K562 (cell line): ENCODE data around the gene MEX3A. TPM values are rescaled to one million over a fixed set of nuclear protein-coding genes. Genes with fewer than 3 reads are reported as not detected.

Experiments
- ATAC-seq: fragments of 200-7000 bp; cut with Tn5 transposase; 3 replicates; pipeline ENCODE4 v1.9.1; 2020; ENCODE audit warnings: moderate library complexity
- BruUV-seq: library from RNA; stranded (reverse); fragments of 400-500 nt; replicated peaks from 2 replicates; lab custom pipeline; 2021; lab: Mats Ljungman, UMichigan
- CTCF ChIA-PET: fragments of 300-600 bp; formaldehyde crosslinking; extraction: SDS; loops from one replicate; lab custom pipeline; 2021; ENCODE audit warnings: low intra/inter-chr PET ratio; lab: Yijun Ruan, JAX
- POLR2A ChIA-PET: fragments of 300-600, 350-650 bp; sonication (Branson Sonifier 250); formaldehyde crosslinking; extraction: SDS; loops from one replicate; lab custom pipeline; 2021; ENCODE audit warnings: antibody characterized with exemption, inconsistent platforms; lab: Yijun Ruan, JAX
- DNase-seq, 4 experiments: peaks; one replicate each; pipeline versions ENCODE4 v3.0.0 to v3.0.0-alpha.2; 2011 to 2018; ENCODE audit warnings: low spot score in 3 of 4, mixed read lengths in 3 of 4; ENCODE audit errors: extremely low read depth in 1 of 4
- FAIRE-seq: peaks from 2 replicates; lab custom pipeline; 2011; peaks lifted over from hg19 to GRCh38; lab: Jason Lieb, UNC
- H2AFZ ChIP-seq: 2 replicates; pipeline ENCODE4 v1.6.0; 2011; ENCODE audit warnings: low read depth, low read length, control low read depth, inconsistent platforms
- H3K27ac ChIP-seq: fragments of 200-600 bp; 3 replicates; pipeline ENCODE4 v1.8.0; 2011; ENCODE audit warnings: low read depth, mild to moderate bottlenecking, control low read depth, inconsistent platforms, low read length, moderate library complexity, mixed read lengths; ENCODE audit errors: extremely low read depth
- H3K27me3 ChIP-seq, 2 experiments: fragments of 300-600 bp in 1 of 2; 2 replicates in 1 of 2; 3 replicates in 1 of 2; pipeline versions ENCODE4 v1.6.0 to v1.8.0; 2011; ENCODE audit warnings: inconsistent platforms in 2 of 2, low read length in 2 of 2, mild to moderate bottlenecking in 1 of 2, mixed read lengths in 1 of 2, moderate library complexity in 1 of 2; ENCODE audit not compliant: control insufficient read depth in 2 of 2, insufficient read depth in 2 of 2
- H3K36me3 ChIP-seq: fragments of 300-600 bp; 3 replicates; pipeline ENCODE4 v1.8.0; 2011; ENCODE audit warnings: mild to moderate bottlenecking, low read length, inconsistent platforms; ENCODE audit not compliant: control insufficient read depth, insufficient read depth
- H3K4me1 ChIP-seq, 2 experiments: fragments of 200-600 bp in 1 of 2; replicated peaks in 1 of 2; 2 replicates in 1 of 2; 3 replicates in 1 of 2; pipeline versions ENCODE4 v1.5.1 to v1.8.0; 2011; ENCODE audit warnings: inconsistent platforms in 2 of 2, low read length in 2 of 2, mild to moderate bottlenecking in 1 of 2, mixed read lengths in 1 of 2, moderate library complexity in 1 of 2; ENCODE audit not compliant: control insufficient read depth in 2 of 2, insufficient read depth in 2 of 2
- H3K4me2 ChIP-seq: 2 replicates; pipeline ENCODE4 v1.6.1; 2011; ENCODE audit warnings: low read length, control low read depth, inconsistent platforms, mixed read lengths; ENCODE audit not compliant: insufficient read depth
- H3K4me3 ChIP-seq: fragments of 200-600 bp; sonication (generic), shearing (Covaris generic); 2 replicates; pipeline ENCODE4 v1.5.1; 2016; ENCODE audit warnings: control low read depth, inconsistent platforms
- H3K79me2 ChIP-seq: fragments of 200-600 bp; 3 replicates; pipeline ENCODE4 v1.8.0; 2011; ENCODE audit warnings: low read length, inconsistent platforms; ENCODE audit not compliant: control insufficient read depth, insufficient read depth
- H3K9ac ChIP-seq, 2 experiments: 2 replicates each; pipeline versions ENCODE4 v1.6.0 to v1.6.1; 2011; ENCODE audit warnings: low read depth in 2 of 2, low read length in 2 of 2, control low read depth in 1 of 2, inconsistent platforms in 1 of 2, mild to moderate bottlenecking in 1 of 2, mixed read lengths in 1 of 2; ENCODE audit not compliant: insufficient read depth in 1 of 2
- H3K9me1 ChIP-seq: one replicate; pipeline ENCODE4 v1.6.0; 2011; ENCODE audit warnings: inconsistent platforms, mild to moderate bottlenecking, low read length, moderate library complexity; ENCODE audit not compliant: control insufficient read depth, insufficient read depth
- H3K9me3 ChIP-seq: replicated peaks from 2 replicates; pipeline ENCODE4 v1.5.1; 2011; ENCODE audit warnings: low read depth, low read length, inconsistent platforms; ENCODE audit not compliant: control insufficient read depth, insufficient read depth
- H4K20me1 ChIP-seq: replicated peaks from 2 replicates; pipeline ENCODE4 v1.6.1; 2011; ENCODE audit warnings: low read length, inconsistent platforms, mixed read lengths; ENCODE audit not compliant: control insufficient read depth, insufficient read depth
- ARNT ChIP-seq, 2 experiments: fragments of 450-650 bp; IDR thresholded peaks; 2 replicates each; pipeline ENCODE4 v1.6.1; 2016; ENCODE audit warnings: mild to moderate bottlenecking in 1 of 2
- NR4A1 ChIP-seq, 2 experiments: fragments of 250-450 bp in 1 of 2; fragments of 450-650 bp in 1 of 2; sonication (Bioruptor Pico) in 1 of 2; IDR thresholded peaks; 2 replicates each; pipeline versions ENCODE4 v1.4.0 to v1.6.1; 2016 to 2020; ENCODE audit warnings: mild to moderate bottlenecking in 2 of 2, missing compliant biosample characterization in 1 of 2, missing genetic modification characterization in 1 of 2, moderate library complexity in 1 of 2
- ZNF518B ChIP-seq: fragments of 250-450 bp; sonication (Bioruptor Pico); IDR thresholded peaks from 2 replicates; pipeline ENCODE4 v1.5.0; 2021; ENCODE audit warnings: mild to moderate bottlenecking, moderate library complexity
- WGBS: fragments of 100-300 bp; shearing (Covaris generic); methylation state at CpG from one replicate; pipeline ENCODE4 v1.1.6; 2016; ENCODE audit warnings: low coverage, mixed read lengths; ENCODE audit not compliant: insufficient coverage; ENCODE audit errors: missing lambda C conversion rate; 5-methylcytosine and 5-hydroxymethylcytosine counted together
- in situ Hi-C: fragments of 300-500 bp; cut with MboI; formaldehyde crosslinking; loops from 4 replicates; pipeline ENCODE4 v1.15.0; 2018; ENCODE audit warnings: inconsistent platforms, mixed read lengths
- intact Hi-C: fragments of 100-400 bp; cut with micrococcal nuclease; formaldehyde crosslinking; loops from 2 replicates; pipeline ENCODE4 v1.14.2; 2022
- polyA plus RNA-seq, 8 experiments: library from polyadenylated mRNA; depleted of rRNA in 4 of 8; stranded (reverse) in 5 of 8; unstranded in 3 of 8; fragments of >200 nt; fragmentation: Nextera tagmentation in 2 of 8; fragmentation: Illumina TruSeq in 1 of 8; extraction: Ambion mirVana in 2 of 8; extraction: Trizol in 1 of 8; gene quantifications; 2 replicates each; pipeline versions ENCODE4 v1.2.1 to v1.2.3, GENCODE V29; 2011 to 2014; ENCODE audit warnings: inconsistent platforms in 1 of 8, missing spikeins in 1 of 8
- total RNA-seq, 7 experiments: library from RNA; depleted of rRNA in 6 of 7; stranded (reverse); fragments of >200 nt in 6 of 7; fragmentation: Illumina TruSeq in 2 of 7; extraction: Trizol in 2 of 7; gene quantifications; 2 replicates each; pipeline versions ENCODE4 v1.2.1 to v1.2.3, GENCODE V29; 2011 to 2021; ENCODE audit warnings: low replicate concordance in 1 of 7

The MEX3A gene
- total and polyA plus RNA-seq, 9 of the 15 experiments (the other 6 are each of a cell fraction or from before 2014, with no cell fraction given), result 0.36 to 13.7 (median 5.2) TPM

- CTCF ChIA-PET, result interaction anchor here (0.6 to 5.0 kb wide), 3 partner anchors 32 to 151 kb away, joined by 3 to 71 read pairs (median 51); no protein-coding TSS in a partner anchor
- H3K9me3 ChIP-seq, result no peaks in the 10 kb centered on the region
- intact Hi-C loops (loop anchor here (10.0 kb wide), 1 partner anchor 194 kb away; the partner anchor contains the start of gene KHDC4), in situ Hi-C loops (no loop called here)
- H2AFZ ChIP-seq, result no peak overlapping the region
- FAIRE-seq, result no peak
- ATAC-seq, result peak; percentile 2; the same call in 1 of the 3 replicates
- H3K4me3 ChIP-seq, result no peak overlapping the region
- peak overlapping the region; percentile 18; the same call in 2 of the 3 replicates for H3K27ac ChIP-seq
- no TSS peak for BruUV-seq
- no peak overlapping the region for H3K4me2 ChIP-seq
- H3K9ac ChIP-seq, result peak overlapping the region; percentile 28 to 87; a peak in 3 of 4 replicates
- 48% methylated on average over 8 of the region's 8 CpGs for WGBS
- peaks cover 60 to 64% of the 10 kb centered on the region in 2 experiments for H3K4me1 ChIP-seq
- H3K79me2 ChIP-seq, result peaks cover 68% of the 10 kb centered on the region
- peaks cover 10% of the 10 kb centered on the region for H3K9me1 ChIP-seq
- H3K36me3 ChIP-seq, result peaks cover 64% of the 10 kb centered on the region; the same call in 2 of the 3 replicates
- peaks cover 33% of the 10 kb centered on the region for H4K20me1 ChIP-seq
- POLR2A ChIA-PET, result interaction anchor here (0.6 to 6.5 kb wide), 15 partner anchors 8 to 235 kb away, joined by 3 to 76 read pairs (median 3); partner anchors contain the start of genes LMNA and PMF1
- no peak for TF ChIP-seq NR4A1 (CRISPR knock-in tag; IDR thresholded peaks at IDR 0.05)
- TF ChIP-seq NR4A1 (tag; IDR thresholded peaks at IDR 0.05), result no peak
- TF ChIP-seq ARNT (IDR thresholded peaks at IDR 0.05), result no peak
- no peak for TF ChIP-seq ZNF518B (CRISPR knock-in tag)
- no peaks in the 10 kb centered on the region for H3K27me3 ChIP-seq
- no peak for DNase-seq
Observed at GRCh38 chr1:156128654-156129597, 46.7 kb upstream of the MEX3A start.
